CD4-positive, alpha-beta memory T cell (primary cell): ENCODE results near the gene FBXL19. TPM values are rescaled to one million over a fixed set of nuclear protein-coding genes. Genes with fewer than 3 reads are reported as not detected.

ENCODE experiments used
- CTCF ChIA-PET: fragments of 350-600 bp; sonication (Branson Sonifier 250); formaldehyde crosslinking; loops from one replicate; lab custom pipeline; 2021; ENCODE audit warnings: inconsistent platforms; ENCODE audit not compliant: partially characterized antibody; lab: Charles Lee
- POLR2A ChIA-PET: fragments of 350-600 bp; sonication (Branson Sonifier 250); formaldehyde crosslinking; loops from one replicate; lab custom pipeline; 2021; ENCODE audit not compliant: partially characterized antibody; lab: Charles Lee
- DNase-seq, 5 donors: peaks; one replicate each; pipeline versions ENCODE4 v3.0.0 to v3.0.0-alpha.2; 2020 to 2022; ENCODE audit warnings: mixed read lengths in 1 of 5
- H3K27ac ChIP-seq: one replicate; pipeline ENCODE4 v1.7.0; 2013; ENCODE audit warnings: low read depth, low read length
- H3K27me3 ChIP-seq: 2 replicates; pipeline ENCODE4 v1.7.0; 2013; ENCODE audit warnings: mild to moderate bottlenecking, low read length, moderate library complexity; ENCODE audit not compliant: insufficient read depth
- H3K36me3 ChIP-seq: 2 replicates; pipeline ENCODE4 v1.7.0; 2013; ENCODE audit warnings: mild to moderate bottlenecking, low read length, moderate library complexity; ENCODE audit not compliant: insufficient read depth
- H3K4me1 ChIP-seq: 2 replicates; pipeline ENCODE4 v1.7.0; 2013; ENCODE audit warnings: mild to moderate bottlenecking, low read length, moderate library complexity; ENCODE audit not compliant: insufficient read depth
- H3K4me3 ChIP-seq, 2 donors: one replicate each; pipeline ENCODE4 v1.7.0; 2013; ENCODE audit warnings: low read length in 2 of 2, mild to moderate bottlenecking in 1 of 2
- H3K9me3 ChIP-seq, 2 donors: one replicate each; pipeline ENCODE4 v1.7.0; 2013; ENCODE audit warnings: low read length in 2 of 2, control low read depth in 1 of 2; ENCODE audit not compliant: control insufficient read depth in 1 of 2
- H3K27ac Mint-ChIP-seq, 7 donors: one replicate each; pipeline ENCODE4 v1.8.0; 2020 to 2021; ENCODE audit warnings: mixed read lengths in 7 of 7, mild to moderate bottlenecking in 6 of 7, inconsistent platforms in 3 of 7, moderate library complexity in 3 of 7
- H3K27me3 Mint-ChIP-seq, 2 donors: one replicate each; pipeline ENCODE4 v1.8.0; 2020 to 2021; ENCODE audit warnings: mixed read lengths in 2 of 2
- H3K36me3 Mint-ChIP-seq, 2 donors: one replicate each; pipeline ENCODE4 v1.8.0; 2020 to 2021; ENCODE audit warnings: mixed read lengths in 2 of 2, inconsistent platforms in 1 of 2, mild to moderate bottlenecking in 1 of 2
- H3K4me1 Mint-ChIP-seq, 4 donors: one replicate each; pipeline ENCODE4 v1.8.0; 2020 to 2021; ENCODE audit warnings: mixed read lengths in 4 of 4, mild to moderate bottlenecking in 1 of 4
- H3K4me3 Mint-ChIP-seq, 8 donors: one replicate each; pipeline ENCODE4 v1.8.0; 2020 to 2021; ENCODE audit warnings: mixed read lengths in 8 of 8, mild to moderate bottlenecking in 7 of 8, moderate library complexity in 6 of 8, inconsistent platforms in 3 of 8
- H3K9me3 Mint-ChIP-seq, 8 donors: one replicate each; pipeline ENCODE4 v1.8.0; 2020 to 2021; ENCODE audit warnings: mixed read lengths in 8 of 8, mild to moderate bottlenecking in 5 of 8, inconsistent platforms in 3 of 8, moderate library complexity in 1 of 8
- intact Hi-C: fragments of 100-400 bp; cut with micrococcal nuclease; formaldehyde crosslinking; loops from one replicate; pipeline ENCODE4 v1.15.1; 2023
- polyA plus RNA-seq, 2 donors: library from polyadenylated mRNA; unstranded; fragments of 300-500 nt; fragmentation: Illumina TruSeq; gene quantifications; one replicate each; pipeline ENCODE4 v1.2.3, GENCODE V29; 2021
- total RNA-seq, 2 experiments: library from RNA; stranded (reverse); gene quantifications; one replicate each; pipeline ENCODE4 v1.2.3, GENCODE V29; 2021

FBXL19 gene
- total and polyA plus RNA-seq, 4 experiments from 2014 or later: 0.16 to 15.8 (median 15.6) TPM; not detected in 1

DNA sequence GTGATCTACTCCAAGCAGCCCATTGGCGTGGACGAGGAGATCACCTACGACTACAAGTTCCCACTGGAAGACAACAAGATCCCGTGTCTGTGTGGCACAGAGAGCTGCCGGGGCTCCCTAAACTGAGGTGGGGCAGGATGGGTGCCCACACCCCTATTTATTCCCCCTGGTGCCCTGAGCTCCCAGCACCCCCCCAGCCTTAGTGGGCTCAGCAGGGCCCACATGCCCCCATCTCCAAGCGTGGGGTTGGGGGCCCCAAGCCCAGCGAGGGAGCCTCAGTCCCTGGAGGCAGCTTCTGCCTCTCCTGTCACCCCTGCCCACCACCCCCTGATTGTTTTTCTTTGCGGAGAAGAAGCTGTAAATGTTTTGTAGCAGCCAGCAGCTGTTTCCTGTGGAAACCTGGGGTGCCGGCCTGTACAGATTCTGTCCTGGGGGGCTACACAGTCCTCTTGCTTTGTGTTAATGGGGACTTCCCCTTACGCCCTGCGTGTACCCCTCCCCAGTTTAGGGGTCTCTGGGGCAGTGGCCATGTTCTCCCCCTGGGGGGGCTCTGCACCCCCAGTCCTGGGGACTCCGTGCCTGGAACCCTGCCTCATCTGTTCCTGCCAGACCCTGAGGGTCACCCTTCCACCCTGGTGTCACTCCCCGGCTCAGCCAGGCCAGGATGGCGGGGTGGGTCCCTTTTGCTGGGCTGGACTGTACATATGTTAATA lies 60.7 kb downstream of the FBXL19 start:
- no peaks in the 10 kb centered on the region for H3K27me3 ChIP-seq
- H3K9me3 Mint-ChIP-seq: no peaks in the 10 kb centered on the region
- peaks cover 9% of the 10 kb centered on the region for H3K36me3 ChIP-seq
- no peaks in the 10 kb centered on the region for H3K9me3 ChIP-seq
- H3K27ac Mint-ChIP-seq: peak overlapping the region in 1 of 7 donors; percentile 61
- H3K27me3 Mint-ChIP-seq: no peaks in the 10 kb centered on the region
- ChIA-PET POLR2A (interaction anchor here (1.0 to 2.3 kb wide), 5 partner anchors 110 to 886 kb away, joined by 3 to 10 read pairs (median 3); partner anchors contain the start of genes FUS and VKORC1), CTCF (interaction anchor here (0.6 to 4.5 kb wide), 24 partner anchors 10 to 884 kb away, joined by 3 to 49 read pairs (median 4); partner anchors contain the start of genes KAT8, ZNF646, ZNF668 and ZNF843)
- H3K4me1 Mint-ChIP-seq: peaks cover 0 to 6% (median 0%) of the 10 kb centered on the region in 4 donors
- H3K4me1 ChIP-seq: peaks cover 6% of the 10 kb centered on the region
- DNase-seq: no peak
- intact Hi-C loops: no loop called here
- H3K36me3 Mint-ChIP-seq: peaks cover 9 to 27% of the 10 kb centered on the region in 2 donors
- no peak overlapping the region for H3K4me3 ChIP-seq
- H3K4me3 Mint-ChIP-seq: no peak overlapping the region
- H3K27ac ChIP-seq: no peak overlapping the region

DNA sequence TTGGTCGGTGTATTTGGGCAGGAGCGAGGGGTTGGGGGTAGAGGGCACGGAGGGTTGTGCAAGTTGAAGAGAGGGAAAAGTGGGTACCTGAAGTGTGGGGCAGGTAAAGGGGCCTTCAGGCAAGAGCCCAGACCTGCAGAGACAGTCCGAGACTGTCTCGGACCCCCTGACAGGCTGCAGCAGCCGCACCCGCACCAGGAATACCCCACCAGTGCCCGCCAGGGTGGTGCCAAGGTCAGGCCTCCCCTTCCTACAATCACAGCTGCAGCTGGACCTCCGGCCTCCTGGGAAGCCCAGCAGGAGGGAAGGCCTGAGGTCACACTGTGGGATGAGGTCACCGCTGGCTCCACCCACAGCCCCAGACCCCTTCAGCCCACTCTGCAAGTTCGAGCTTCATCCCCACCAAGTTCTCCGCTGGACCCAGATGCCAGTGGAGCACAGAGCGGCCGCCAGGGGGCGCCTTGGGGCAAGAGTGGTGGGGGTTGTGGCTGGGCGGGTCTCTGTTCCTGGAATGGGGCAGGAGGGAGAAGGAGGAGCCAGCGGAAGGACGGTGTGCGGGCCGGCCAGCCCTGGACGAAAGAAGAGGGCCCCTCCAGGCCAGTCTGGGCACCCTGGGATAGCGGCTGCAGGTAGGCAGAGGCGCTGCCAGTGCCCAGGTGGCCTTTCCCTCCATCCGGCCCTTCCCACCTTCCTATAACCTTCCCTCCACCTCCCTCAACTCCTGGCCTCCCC lies 61.5 kb downstream of the FBXL19 start, which contains the start of gene HSD3B7:
Gene HSD3B7 (plus strand): TSS at position 539 of the 732 bp plus-strand sequence. CDS start 452 bp downstream, outside the sequence.
- Mint-ChIP-seq H3K4me1 (peaks cover 0 to 6% (median 0%) of the 10 kb centered on the region in 4 donors), H3K27ac (peak within 1 kb of the TSS in 2 of 7 donors; percentile 63 to 66), H3K9me3 (no peaks in the 10 kb centered on the region), H3K27me3 (no peaks in the 10 kb centered on the region), H3K36me3 (peaks cover 9 to 27% of the 10 kb centered on the region in 2 donors), H3K4me3 (no peak within 1 kb of the TSS)
- Histone ChIP-seq H3K27ac (no peak within 1 kb of the TSS), H3K9me3 (no peaks in the 10 kb centered on the region), H3K36me3 (peaks cover 9% of the 10 kb centered on the region), H3K4me1 (peaks cover 6% of the 10 kb centered on the region), H3K4me3 (no peak within 1 kb of the TSS), H3K27me3 (no peaks in the 10 kb centered on the region)
- ChIA-PET POLR2A (interaction anchor here (1.0 to 2.3 kb wide), 4 partner anchors 88 to 885 kb away, joined by 3 to 10 read pairs (median 4); no protein-coding TSS in a partner anchor), CTCF (interaction anchor here (0.5 to 4.5 kb wide), 26 partner anchors 9 to 884 kb away, joined by 3 to 49 read pairs (median 4); partner anchors contain the start of genes KAT8, ZNF646, ZNF668 and ZNF843)
- intact Hi-C loops: loop anchor here (1.0 kb wide), 2 partner anchors 111 to 157 kb away; no protein-coding TSS in a partner anchor
- peak; percentile 60 to 76 (median 65) for DNase-seq

DNA sequence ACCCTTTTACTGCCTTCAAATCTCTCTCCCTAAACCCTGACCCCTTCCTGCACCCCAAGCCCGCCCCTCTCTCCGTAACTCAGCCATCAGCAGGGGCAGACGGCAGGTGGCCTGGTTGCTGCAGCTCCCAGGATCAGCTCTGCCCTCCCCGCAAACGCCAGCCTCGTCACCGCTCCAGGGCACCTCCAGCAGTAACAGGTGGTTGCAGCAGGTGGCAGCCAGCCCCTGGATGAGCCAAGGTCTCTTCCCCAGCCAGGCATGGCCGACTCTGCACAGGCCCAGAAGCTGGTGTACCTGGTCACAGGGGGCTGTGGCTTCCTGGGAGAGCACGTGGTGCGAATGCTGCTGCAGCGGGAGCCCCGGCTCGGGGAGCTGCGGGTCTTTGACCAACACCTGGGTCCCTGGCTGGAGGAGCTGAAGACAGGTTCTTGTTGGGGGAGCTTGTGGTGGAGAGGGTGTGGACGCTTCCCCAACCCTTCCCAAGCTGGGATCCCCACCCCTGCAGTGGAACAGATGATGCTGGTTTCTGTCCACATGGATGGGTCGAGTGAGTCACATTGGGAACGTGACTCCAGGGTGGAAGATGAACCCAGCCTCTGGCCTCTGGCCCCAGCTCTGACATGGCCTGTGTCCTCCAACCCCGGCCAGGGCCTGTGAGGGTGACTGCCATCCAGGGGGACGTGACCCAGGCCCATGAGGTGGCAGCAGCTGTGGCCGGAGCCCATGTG lies 62.2 kb downstream of the FBXL19 start:
- peaks cover 9% of the 10 kb centered on the region for H3K36me3 ChIP-seq
- H3K27ac Mint-ChIP-seq: peak overlapping the region in 2 of 7 donors; percentile 63 to 66
- intact Hi-C loops: loop anchor here (1.0 kb wide), 2 partner anchors 111 to 157 kb away; no protein-coding TSS in a partner anchor
- H3K9me3 Mint-ChIP-seq: no peaks in the 10 kb centered on the region
- ChIA-PET POLR2A (interaction anchor here (0.6 to 2.3 kb wide), 5 partner anchors 11 to 883 kb away, joined by 3 to 10 read pairs (median 4); no protein-coding TSS in a partner anchor), CTCF (interaction anchor here (0.5 to 4.5 kb wide), 26 partner anchors 8 to 883 kb away, joined by 3 to 49 read pairs (median 4); partner anchors contain the start of genes KAT8, ZNF646, ZNF668 and ZNF843)
- no peaks in the 10 kb centered on the region for H3K9me3 ChIP-seq
- no peak overlapping the region for H3K27ac ChIP-seq
- no peaks in the 10 kb centered on the region for H3K27me3 Mint-ChIP-seq
- peaks cover 0 to 6% (median 0%) of the 10 kb centered on the region in 4 donors for H3K4me1 Mint-ChIP-seq
- no peak overlapping the region for H3K4me3 ChIP-seq
- peaks cover 9 to 23% of the 10 kb centered on the region in 2 donors for H3K36me3 Mint-ChIP-seq
- no peaks in the 10 kb centered on the region for H3K27me3 ChIP-seq
- peaks cover 6% of the 10 kb centered on the region for H3K4me1 ChIP-seq
- no peak for DNase-seq
- no peak overlapping the region for H3K4me3 Mint-ChIP-seq

DNA sequence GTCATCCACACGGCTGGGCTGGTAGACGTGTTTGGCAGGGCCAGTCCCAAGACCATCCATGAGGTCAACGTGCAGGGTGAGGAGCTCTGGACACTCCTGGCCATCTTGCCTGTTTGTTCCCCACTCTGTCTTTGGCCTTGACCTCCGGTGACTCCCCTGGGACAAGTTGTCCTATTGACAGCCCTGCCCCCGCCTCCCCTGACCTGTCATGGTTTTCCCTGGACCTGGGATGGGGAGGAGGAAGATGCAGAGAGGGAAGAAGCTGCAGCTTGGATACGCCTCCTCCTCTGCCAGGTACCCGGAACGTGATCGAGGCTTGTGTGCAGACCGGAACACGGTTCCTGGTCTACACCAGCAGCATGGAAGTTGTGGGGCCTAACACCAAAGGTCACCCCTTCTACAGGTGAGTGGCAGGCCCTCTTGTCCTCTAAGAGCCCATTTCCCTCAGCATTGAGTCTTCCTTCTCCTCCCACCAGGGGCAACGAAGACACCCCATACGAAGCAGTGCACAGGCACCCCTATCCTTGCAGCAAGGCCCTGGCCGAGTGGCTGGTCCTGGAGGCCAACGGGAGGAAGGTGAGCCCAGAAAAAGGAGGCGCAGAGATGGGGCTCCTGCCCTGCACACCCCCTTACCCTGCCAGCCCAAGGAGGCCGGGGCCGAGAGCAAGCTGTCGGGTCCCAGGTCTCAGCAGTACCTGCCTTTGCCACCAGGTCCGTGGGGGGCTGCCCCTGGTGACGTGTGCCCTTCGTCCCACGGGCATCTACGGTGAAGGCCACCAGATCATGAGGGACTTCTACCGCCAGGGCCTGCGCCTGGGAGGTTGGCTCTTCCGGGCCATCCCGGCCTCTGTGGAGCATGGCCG lies 63.0 kb downstream of the FBXL19 start:
- no peaks in the 10 kb centered on the region for H3K9me3 ChIP-seq
- peaks cover 6% of the 10 kb centered on the region for H3K4me1 ChIP-seq
- H3K36me3 ChIP-seq: peaks cover 6% of the 10 kb centered on the region
- peaks cover 0 to 6% (median 0%) of the 10 kb centered on the region in 4 donors for H3K4me1 Mint-ChIP-seq
- CTCF ChIA-PET: interaction anchor here (0.6 to 4.5 kb wide), 20 partner anchors 9 to 882 kb away, joined by 3 to 49 read pairs (median 4); partner anchors contain the start of genes KAT8, ZNF646, ZNF668 and ZNF843
- no peak for DNase-seq
- H3K27me3 Mint-ChIP-seq: no peaks in the 10 kb centered on the region
- H3K27me3 ChIP-seq: no peaks in the 10 kb centered on the region
- no peak overlapping the region for H3K27ac Mint-ChIP-seq
- peaks cover 9 to 21% of the 10 kb centered on the region in 2 donors for H3K36me3 Mint-ChIP-seq
- no peak overlapping the region for H3K4me3 ChIP-seq
- no peak overlapping the region for H3K27ac ChIP-seq
- POLR2A ChIA-PET: interaction anchor here (0.6 to 2.3 kb wide), 5 partner anchors 10 to 882 kb away, joined by 3 to 10 read pairs (median 4); no protein-coding TSS in a partner anchor
- H3K4me3 Mint-ChIP-seq: no peak overlapping the region
- intact Hi-C loops: no loop called here
- H3K9me3 Mint-ChIP-seq: no peaks in the 10 kb centered on the region

DNA sequence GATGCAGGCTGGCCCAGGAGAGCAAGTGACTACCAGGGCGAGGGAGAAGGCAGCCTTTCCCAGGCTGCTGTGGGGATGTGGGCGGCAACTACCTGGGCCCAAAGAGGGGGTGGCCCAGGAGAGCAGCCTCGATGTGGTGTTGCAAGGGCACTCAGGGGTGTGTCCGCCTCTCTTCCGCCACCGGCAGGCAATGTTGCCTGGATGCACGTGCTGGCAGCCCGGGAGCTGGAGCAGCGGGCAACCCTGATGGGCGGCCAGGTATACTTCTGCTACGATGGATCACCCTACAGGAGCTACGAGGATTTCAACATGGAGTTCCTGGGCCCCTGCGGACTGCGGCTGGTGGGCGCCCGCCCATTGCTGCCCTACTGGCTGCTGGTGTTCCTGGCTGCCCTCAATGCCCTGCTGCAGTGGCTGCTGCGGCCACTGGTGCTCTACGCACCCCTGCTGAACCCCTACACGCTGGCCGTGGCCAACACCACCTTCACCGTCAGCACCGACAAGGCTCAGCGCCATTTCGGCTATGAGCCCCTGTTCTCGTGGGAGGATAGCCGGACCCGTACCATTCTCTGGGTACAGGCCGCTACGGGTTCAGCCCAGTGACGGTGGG lies 64.3 kb downstream of the FBXL19 start:
- H3K9me3 ChIP-seq: no peaks in the 10 kb centered on the region
- intact Hi-C loops: no loop called here
- Mint-ChIP-seq H3K36me3 (peaks cover 7 to 11% of the 10 kb centered on the region in 2 donors), H3K4me3 (no peak overlapping the region), H3K9me3 (no peaks in the 10 kb centered on the region), H3K4me1 (peaks cover 0 to 3% (median 0%) of the 10 kb centered on the region in 4 donors), H3K27me3 (no peaks in the 10 kb centered on the region), H3K27ac (no peak overlapping the region)
- CTCF ChIA-PET: interaction anchor here (0.9 to 4.4 kb wide), 2 partner anchors 112 to 881 kb away, joined by 4 to 29 read pairs; no protein-coding TSS in a partner anchor
- POLR2A ChIA-PET: no interaction called here
- H3K4me1 ChIP-seq: peaks cover 6% of the 10 kb centered on the region
- no peak for DNase-seq
- peaks cover 6% of the 10 kb centered on the region for H3K36me3 ChIP-seq
- no peak overlapping the region for H3K4me3 ChIP-seq
- H3K27ac ChIP-seq: no peak overlapping the region
- no peaks in the 10 kb centered on the region for H3K27me3 ChIP-seq
